ENCODE results near the gene EEPD1.
"Not testable (repeated sequence)": the region's sequence is repeated elsewhere in the genome, so short reads cannot be mapped to it uniquely, and the experiment has no call there.

EEPD1 gene

GRCh38 chr7:36137258-36137657, 15.8 kb upstream of the EEPD1 start:
- TF ChIP-seq POLR2AphosphoS5 (IDR thresholded peaks at IDR 0.05; ENCODE audit: borderline replicate concordance, low read depth, low read length) (no peak), EZH2 (IDR thresholded peaks at IDR 0.05) (no peak), FOXP2 (optimal IDR thresholded peaks at IDR 0.05; ENCODE audit: control extremely low read depth, extremely low read length, insufficient read depth) (no peak)
- no peaks in the 10 kb centered on the region for H3K36me3 ChIP-seq (ENCODE audit: insufficient read depth, low read length)
- H3K9ac ChIP-seq (ENCODE audit: insufficient read length): no peak overlapping the region
- no peak overlapping the region for H3K4me3 ChIP-seq
- no peak overlapping the region for H3K27ac ChIP-seq
- no peak for DNase-seq (ENCODE audit: low read depth, low spot score)
- H3K9me3 ChIP-seq (ENCODE audit: low read depth, low read length): no peaks in the 10 kb centered on the region

GRCh38 chr7:36137754-36138153, 15.3 kb upstream of the EEPD1 start:
- H3K4me3 ChIP-seq: no peak overlapping the region
- H3K36me3 ChIP-seq (ENCODE audit: insufficient read depth, low read length): no peaks in the 10 kb centered on the region
- no peak for TF ChIP-seq POLR2AphosphoS5 (IDR thresholded peaks at IDR 0.05; ENCODE audit: borderline replicate concordance, low read depth, low read length)
- TF ChIP-seq EZH2 (IDR thresholded peaks at IDR 0.05): no peak
- TF ChIP-seq FOXP2 (optimal IDR thresholded peaks at IDR 0.05; ENCODE audit: control extremely low read depth, extremely low read length, insufficient read depth): no peak
- DNase-seq (ENCODE audit: low read depth, low spot score): no peak
- no peaks in the 10 kb centered on the region for H3K9me3 ChIP-seq (ENCODE audit: low read depth, low read length)
- no peak overlapping the region for H3K27ac ChIP-seq
- no peak overlapping the region for H3K9ac ChIP-seq (ENCODE audit: insufficient read length)

GRCh38 chr7:36138209-36138608, 14.8 kb upstream of the EEPD1 start:
- H3K27ac ChIP-seq: no peak overlapping the region
- H3K4me3 ChIP-seq: no peak overlapping the region
- TF ChIP-seq POLR2AphosphoS5 (IDR thresholded peaks at IDR 0.05; ENCODE audit: borderline replicate concordance, low read depth, low read length) (no peak), EZH2 (IDR thresholded peaks at IDR 0.05) (no peak), FOXP2 (optimal IDR thresholded peaks at IDR 0.05; ENCODE audit: control extremely low read depth, extremely low read length, insufficient read depth) (no peak)
- no peaks in the 10 kb centered on the region for H3K36me3 ChIP-seq (ENCODE audit: insufficient read depth, low read length)
- no peaks in the 10 kb centered on the region for H3K9me3 ChIP-seq (ENCODE audit: low read depth, low read length)
- no peak for DNase-seq (ENCODE audit: low read depth, low spot score)
- H3K9ac ChIP-seq (ENCODE audit: insufficient read length): no peak overlapping the region

- Histone ChIP-seq H3K36me3 (ENCODE audit: insufficient read depth, low read length) (no peaks in the 10 kb centered on the region), H3K9ac (ENCODE audit: insufficient read length) (no peak overlapping the region), H3K27ac (no peak overlapping the region), H3K4me3 (no peak overlapping the region), H3K9me3 (ENCODE audit: low read depth, low read length) (no peaks in the 10 kb centered on the region)
- TF ChIP-seq POLR2AphosphoS5 (IDR thresholded peaks at IDR 0.05; ENCODE audit: borderline replicate concordance, low read depth, low read length) (no peak), EZH2 (IDR thresholded peaks at IDR 0.05) (no peak), FOXP2 (optimal IDR thresholded peaks at IDR 0.05; ENCODE audit: control extremely low read depth, extremely low read length, insufficient read depth) (no peak)
- DNase-seq (ENCODE audit: low read depth, low spot score): no peak
Measured at GRCh38 chr7:36141351-36141750, 11.7 kb upstream of the EEPD1 start.

- Histone ChIP-seq H3K9ac (ENCODE audit: insufficient read length) (no peak overlapping the region), H3K4me3 (no peak overlapping the region), H3K27ac (no peak overlapping the region), H3K9me3 (ENCODE audit: low read depth, low read length) (no peaks in the 10 kb centered on the region), H3K36me3 (ENCODE audit: insufficient read depth, low read length) (no peaks in the 10 kb centered on the region)
- no peak for DNase-seq (ENCODE audit: low read depth, low spot score)
- TF ChIP-seq FOXP2 (optimal IDR thresholded peaks at IDR 0.05; ENCODE audit: control extremely low read depth, extremely low read length, insufficient read depth) (no peak), POLR2AphosphoS5 (IDR thresholded peaks at IDR 0.05; ENCODE audit: borderline replicate concordance, low read depth, low read length) (no peak), EZH2 (IDR thresholded peaks at IDR 0.05) (no peak)
Measured at GRCh38 chr7:36141850-36142249, 11.2 kb upstream of the EEPD1 start.

- DNase-seq (ENCODE audit: low read depth, low spot score): no peak
- H3K36me3 ChIP-seq (ENCODE audit: insufficient read depth, low read length): no peaks in the 10 kb centered on the region
- no peak overlapping the region for H3K9ac ChIP-seq (ENCODE audit: insufficient read length)
- no peak overlapping the region for H3K27ac ChIP-seq
- no peak overlapping the region for H3K4me3 ChIP-seq
- TF ChIP-seq EZH2 (IDR thresholded peaks at IDR 0.05): no peak
- TF ChIP-seq POLR2AphosphoS5 (IDR thresholded peaks at IDR 0.05; ENCODE audit: borderline replicate concordance, low read depth, low read length): no peak
- no peak for TF ChIP-seq FOXP2 (optimal IDR thresholded peaks at IDR 0.05; ENCODE audit: control extremely low read depth, extremely low read length, insufficient read depth)
- H3K9me3 ChIP-seq (ENCODE audit: low read depth, low read length): no peaks in the 10 kb centered on the region
Measured at GRCh38 chr7:36144189-36144588, 8.9 kb upstream of the EEPD1 start.

GRCh38 chr7:36145686-36146085, 7.4 kb upstream of the EEPD1 start:
- Histone ChIP-seq H3K4me3 (no peak overlapping the region), H3K36me3 (ENCODE audit: insufficient read depth, low read length) (no peaks in the 10 kb centered on the region), H3K9me3 (ENCODE audit: low read depth, low read length) (no peaks in the 10 kb centered on the region), H3K27ac (no peak overlapping the region), H3K9ac (ENCODE audit: insufficient read length) (no peak overlapping the region)
- DNase-seq (ENCODE audit: low read depth, low spot score): no peak
- TF ChIP-seq EZH2 (IDR thresholded peaks at IDR 0.05): no peak
- TF ChIP-seq POLR2AphosphoS5 (IDR thresholded peaks at IDR 0.05; ENCODE audit: borderline replicate concordance, low read depth, low read length): no peak

GRCh38 chr7:36147361-36147760, 5.7 kb upstream of the EEPD1 start:
- Histone ChIP-seq H3K9ac (ENCODE audit: insufficient read length) (no peak overlapping the region), H3K27ac (no peak overlapping the region), H3K36me3 (ENCODE audit: insufficient read depth, low read length) (no peaks in the 10 kb centered on the region), H3K9me3 (ENCODE audit: low read depth, low read length) (no peaks in the 10 kb centered on the region), H3K4me3 (no peak overlapping the region)
- TF ChIP-seq EZH2 (IDR thresholded peaks at IDR 0.05) (no peak), FOXP2 (optimal IDR thresholded peaks at IDR 0.05; ENCODE audit: control extremely low read depth, extremely low read length, insufficient read depth) (no peak), POLR2AphosphoS5 (IDR thresholded peaks at IDR 0.05; ENCODE audit: borderline replicate concordance, low read depth, low read length) (no peak)
- DNase-seq (ENCODE audit: low read depth, low spot score): no peak

GRCh38 chr7:36148422-36149065, 4.5 kb upstream of the EEPD1 start:
- no peak for DNase-seq (ENCODE audit: low read depth, low spot score)
- no peak for TF ChIP-seq EZH2 (IDR thresholded peaks at IDR 0.05)
- TF ChIP-seq POLR2AphosphoS5 (IDR thresholded peaks at IDR 0.05; ENCODE audit: borderline replicate concordance, low read depth, low read length): no peak
- no peak for TF ChIP-seq FOXP2 (optimal IDR thresholded peaks at IDR 0.05; ENCODE audit: control extremely low read depth, extremely low read length, insufficient read depth)
- Histone ChIP-seq H3K36me3 (ENCODE audit: insufficient read depth, low read length) (no peaks in the 10 kb centered on the region), H3K9ac (ENCODE audit: insufficient read length) (no peak overlapping the region), H3K9me3 (ENCODE audit: low read depth, low read length) (no peaks in the 10 kb centered on the region), H3K4me3 (no peak overlapping the region), H3K27ac (no peak overlapping the region)

GRCh38 chr7:36149240-36149639, 3.8 kb upstream of the EEPD1 start:
- DNase-seq (ENCODE audit: low read depth, low spot score); H3K36me3 ChIP-seq (ENCODE audit: insufficient read depth, low read length); H3K9ac ChIP-seq (ENCODE audit: insufficient read length); H3K4me3 ChIP-seq; H3K27ac ChIP-seq; H3K9me3 ChIP-seq (ENCODE audit: low read depth, low read length): not testable (repeated sequence)

Data from SK-N-MC (cell line).